GM10847 (cell line): ENCODE results near the gene LAMB3.

ENCODE experiments used
- POLR2A ChIP-seq: IDR thresholded peaks from 2 replicates; pipeline ENCODE4 v1.6.1; 2011; ENCODE audit not compliant: insufficient read length; ENCODE audit errors: extremely low read depth

The LAMB3 gene

GRCh38 chr1:209648346-209648745 lies 3.9 kb downstream of the LAMB3 start:
- TF ChIP-seq POLR2A: no peak

- TF ChIP-seq POLR2A: no peak
Measured at GRCh38 chr1:209647156-209647555, 5.1 kb downstream of the LAMB3 start.

GRCh38 chr1:209646558-209646957 lies 5.7 kb downstream of the LAMB3 start:
- no peak for TF ChIP-seq POLR2A

GRCh38 chr1:209645574-209646452 lies 6.4 kb downstream of the LAMB3 start:
- no peak for TF ChIP-seq POLR2A

- no peak for TF ChIP-seq POLR2A
Measured at GRCh38 chr1:209643285-209644020, 8.8 kb downstream of the LAMB3 start.

- TF ChIP-seq POLR2A: no peak
Measured at GRCh38 chr1:209642816-209643215, 9.4 kb downstream of the LAMB3 start.

- TF ChIP-seq POLR2A: no peak
Measured at GRCh38 chr1:209641832-209642172, 10.4 kb downstream of the LAMB3 start.

- TF ChIP-seq POLR2A: no peak
Measured at GRCh38 chr1:209635850-209636249, 16.4 kb downstream of the LAMB3 start.

GRCh38 chr1:209634005-209634737 lies 18.1 kb downstream of the LAMB3 start:
- TF ChIP-seq POLR2A: no peak

- TF ChIP-seq POLR2A: no peak
Measured at GRCh38 chr1:209633335-209633997, 18.8 kb downstream of the LAMB3 start.

- no peak for TF ChIP-seq POLR2A
Measured at GRCh38 chr1:209630383-209631225, 21.6 kb downstream of the LAMB3 start.

GRCh38 chr1:209629621-209630382 lies 22.4 kb downstream of the LAMB3 start:
- no peak for TF ChIP-seq POLR2A

GRCh38 chr1:209628618-209629299 lies 23.5 kb downstream of the LAMB3 start:
- no peak for TF ChIP-seq POLR2A
